Measurements from ENCODE around the gene CCL3. TPM values are rescaled to one million over a fixed set of nuclear protein-coding genes. Genes with fewer than 3 reads are reported as not detected.
"Not testable (repeated sequence)": the region's sequence is repeated elsewhere in the genome, so short reads cannot be mapped to it uniquely, and the experiment has no call there.

Gene CCL3
- total RNA-seq, 4 donors from 2014 or later, result 0.68 to 1.7 TPM; not detected in 2

- H3K4me1 ChIP-seq, result no peaks in the 10 kb centered on the region
- H3K4me3 ChIP-seq, result no peak overlapping the region
- H3K9me3 ChIP-seq, result no peaks in the 10 kb centered on the region
- no peak for ATAC-seq
- intact Hi-C loops (cut with DNase I; ENCODE audit: low total_unique reads), result no loop called here
- in situ Hi-C loops (cut with MboI; ENCODE audit: low sequenced_read_pairs in 4 of 4), result loop anchor here in 1 of 4 donors (10.0 kb wide), 1 partner anchor 72 kb away; no protein-coding TSS in a partner anchor
- H3K27ac ChIP-seq, result no peak overlapping the region
- no peak for DNase-seq
- no peaks in the 10 kb centered on the region for H3K27me3 ChIP-seq
- TF ChIP-seq POLR2A (IDR thresholded peaks at IDR 0.05), result no peak
- TF ChIP-seq, protein P1, sequence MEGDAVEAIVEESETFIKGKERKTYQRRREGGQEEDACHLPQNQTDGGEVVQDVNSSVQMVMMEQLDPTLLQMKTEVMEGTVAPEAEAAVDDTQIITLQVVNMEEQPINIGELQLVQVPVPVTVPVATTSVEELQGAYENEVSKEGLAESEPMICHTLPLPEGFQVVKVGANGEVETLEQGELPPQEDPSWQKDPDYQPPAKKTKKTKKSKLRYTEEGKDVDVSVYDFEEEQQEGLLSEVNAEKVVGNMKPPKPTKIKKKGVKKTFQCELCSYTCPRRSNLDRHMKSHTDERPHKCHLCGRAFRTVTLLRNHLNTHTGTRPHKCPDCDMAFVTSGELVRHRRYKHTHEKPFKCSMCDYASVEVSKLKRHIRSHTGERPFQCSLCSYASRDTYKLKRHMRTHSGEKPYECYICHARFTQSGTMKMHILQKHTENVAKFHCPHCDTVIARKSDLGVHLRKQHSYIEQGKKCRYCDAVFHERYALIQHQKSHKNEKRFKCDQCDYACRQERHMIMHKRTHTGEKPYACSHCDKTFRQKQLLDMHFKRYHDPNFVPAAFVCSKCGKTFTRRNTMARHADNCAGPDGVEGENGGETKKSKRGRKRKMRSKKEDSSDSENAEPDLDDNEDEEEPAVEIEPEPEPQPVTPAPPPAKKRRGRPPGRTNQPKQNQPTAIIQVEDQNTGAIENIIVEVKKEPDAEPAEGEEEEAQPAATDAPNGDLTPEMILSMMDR (IDR thresholded peaks at IDR 0.05 in 4 of 5, conservative IDR thresholded peaks at IDR 0.05 in 1 of 5), result no peak
- H3K36me3 ChIP-seq, result no peaks in the 10 kb centered on the region
Measured at GRCh38 chr17:36112572-36112971, 22.6 kb upstream of the CCL3 start.

- no peaks in the 10 kb centered on the region for H3K9me3 ChIP-seq
- H3K27ac ChIP-seq, result no peak overlapping the region
- no peaks in the 10 kb centered on the region for H3K36me3 ChIP-seq
- no peaks in the 10 kb centered on the region for H3K4me1 ChIP-seq
- in situ Hi-C loops (cut with MboI; ENCODE audit: low sequenced_read_pairs in 4 of 4), result loop anchor here in 1 of 4 donors (10.0 kb wide), 1 partner anchor 74 kb away; no protein-coding TSS in a partner anchor
- no peaks in the 10 kb centered on the region for H3K27me3 ChIP-seq
- TF ChIP-seq, protein P1 (IDR thresholded peaks at IDR 0.05 in 4 of 5, conservative IDR thresholded peaks at IDR 0.05 in 1 of 5), result no peak
- no peak for TF ChIP-seq POLR2A (IDR thresholded peaks at IDR 0.05)
- DNase-seq (no peak), ATAC-seq (no peak)
- no peak overlapping the region for H3K4me3 ChIP-seq
- intact Hi-C loops (cut with DNase I; ENCODE audit: low total_unique reads), result no loop called here
Measured at GRCh38 chr17:36111068-36111490, 21.1 kb upstream of the CCL3 start.

DNA sequence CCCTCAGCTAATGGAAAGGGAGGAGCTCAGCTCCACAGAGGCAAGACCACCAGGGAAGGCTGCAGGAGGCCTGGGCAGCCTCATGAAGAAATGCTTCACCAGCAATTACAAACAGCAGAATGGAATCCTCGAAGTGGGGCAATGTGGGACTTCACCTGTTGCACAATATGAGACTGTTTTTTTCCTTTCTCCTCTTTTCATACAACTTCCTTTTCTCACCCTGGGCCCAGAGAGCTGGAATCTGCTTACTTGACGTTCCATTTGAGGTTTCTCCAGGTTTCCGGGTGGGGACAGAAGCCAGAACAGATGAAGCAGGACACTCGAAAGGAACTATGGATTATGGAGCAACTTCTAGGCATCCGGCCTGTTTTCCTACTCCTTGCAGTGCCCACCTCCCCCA is 18.3 kb upstream of the CCL3 start:
- H3K36me3 ChIP-seq; H3K27me3 ChIP-seq; intact Hi-C loops (cut with DNase I; ENCODE audit: low total_unique reads); H3K4me3 ChIP-seq; H3K9me3 ChIP-seq; H3K27ac ChIP-seq; H3K4me1 ChIP-seq; in situ Hi-C loops (cut with MboI; ENCODE audit: low sequenced_read_pairs in 4 of 4); DNase-seq; ATAC-seq: not testable (repeated sequence)

- H3K9me3 ChIP-seq, result no peaks in the 10 kb centered on the region
- no peak for DNase-seq
- H3K4me1 ChIP-seq, result no peaks in the 10 kb centered on the region
- H3K27ac ChIP-seq, result no peak overlapping the region
- H3K36me3 ChIP-seq, result no peaks in the 10 kb centered on the region
- no peak for TF ChIP-seq POLR2A (IDR thresholded peaks at IDR 0.05)
- TF ChIP-seq, protein P1 (IDR thresholded peaks at IDR 0.05 in 4 of 5, conservative IDR thresholded peaks at IDR 0.05 in 1 of 5), result no peak
- in situ Hi-C loops (cut with MboI; ENCODE audit: low sequenced_read_pairs in 4 of 4) (no loop called here), intact Hi-C loops (cut with DNase I; ENCODE audit: low total_unique reads) (no loop called here)
- no peak overlapping the region for H3K4me3 ChIP-seq
- no peaks in the 10 kb centered on the region for H3K27me3 ChIP-seq
- no peak for ATAC-seq
Measured at GRCh38 chr17:36107660-36108059, 17.7 kb upstream of the CCL3 start.

DNA sequence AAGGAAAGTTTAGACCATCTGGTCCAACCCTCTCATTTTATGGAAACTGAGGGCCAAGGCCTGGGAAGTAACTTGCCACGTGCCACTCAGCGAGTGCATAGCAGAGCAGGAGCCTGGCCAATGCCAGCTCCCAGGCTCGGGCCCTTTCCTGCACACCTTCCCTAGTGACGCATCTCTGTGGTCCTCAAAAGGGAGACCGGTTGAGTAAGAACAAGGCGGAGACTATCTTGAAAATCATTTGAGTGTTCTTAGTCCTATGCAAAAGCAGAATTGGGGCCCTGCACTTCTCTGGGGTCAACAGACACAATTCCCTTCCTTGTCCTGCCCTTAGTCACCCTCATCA is 16.5 kb upstream of the CCL3 start:
- H3K27ac ChIP-seq, result no peak overlapping the region
- H3K4me3 ChIP-seq, result no peak overlapping the region
- no peaks in the 10 kb centered on the region for H3K9me3 ChIP-seq
- intact Hi-C loops (cut with DNase I; ENCODE audit: low total_unique reads) (no loop called here), in situ Hi-C loops (cut with MboI; ENCODE audit: low sequenced_read_pairs in 4 of 4) (no loop called here)
- DNase-seq (no peak), ATAC-seq (no peak)
- no peaks in the 10 kb centered on the region for H3K4me1 ChIP-seq
- H3K27me3 ChIP-seq, result no peaks in the 10 kb centered on the region
- TF ChIP-seq, protein P1 (IDR thresholded peaks at IDR 0.05 in 4 of 5, conservative IDR thresholded peaks at IDR 0.05 in 1 of 5), result no peak
- no peak for TF ChIP-seq POLR2A (IDR thresholded peaks at IDR 0.05)
- no peaks in the 10 kb centered on the region for H3K36me3 ChIP-seq
